Right lobe of liver (tissue), 6 donors: ENCODE measurements around the gene AGFG2. TPM values are rescaled to one million over a fixed set of nuclear protein-coding genes. Genes with fewer than 3 reads are reported as not detected.
"Not testable (repeated sequence)": the region's sequence is repeated elsewhere in the genome, so short reads cannot be mapped to it uniquely, and the experiment has no call there.

Source experiments
- ATAC-seq, 4 donors: fragments of 200-7000 bp; cut with Tn5 transposase; one replicate each; pipeline ENCODE4 v1.9.1; 2020; ENCODE audit warnings: mild to moderate bottlenecking in 4 of 4, moderate library complexity in 4 of 4
- DNase-seq, 3 donors: peaks; one replicate each; pipeline ENCODE4 v3.0.0-alpha.2; 2020
- H3K27ac ChIP-seq, 3 donors: fragments of 200-600 bp; one replicate each; pipeline ENCODE4 v1.8.0; 2022
- H3K27me3 ChIP-seq, 2 donors: fragments of 200-600 bp; one replicate each; pipeline ENCODE4 v1.8.0; 2022
- H3K36me3 ChIP-seq, 4 donors: fragments of 200-600 bp; sonication (generic) in 1 of 4; one replicate each; pipeline versions ENCODE4 v1.5.1 to v1.8.0; 2017 to 2022; ENCODE audit warnings: control low read depth in 1 of 4
- H3K4me1 ChIP-seq, 4 donors: fragments of 200-600 bp; sonication (generic) in 1 of 4; one replicate each; pipeline versions ENCODE4 v1.5.1 to v1.8.0; 2017 to 2022; ENCODE audit warnings: control low read depth in 1 of 4
- H3K4me3 ChIP-seq, 3 donors: fragments of 200-600 bp; one replicate each; pipeline ENCODE4 v1.8.0; 2022
- H3K9me3 ChIP-seq, 4 donors: fragments of 200-600 bp; sonication (generic) in 1 of 4; one replicate each; pipeline versions ENCODE4 v1.5.1 to v1.8.0; 2017 to 2022; ENCODE audit warnings: control low read depth in 1 of 4
- POLR2A ChIP-seq: fragments of 450-650 bp; IDR thresholded peaks from one replicate; pipeline ENCODE4 v1.6.1; 2017; ENCODE audit warnings: antibody characterized with exemption, mild to moderate bottlenecking
- WGBS: methylation state at CpG from one replicate; pipeline ENCODE4 v1.1.6; 2018; ENCODE audit warnings: low coverage, low lambda C conversion rate; ENCODE audit not compliant: insufficient coverage; ENCODE audit errors: missing lambda C conversion rate; 5-methylcytosine and 5-hydroxymethylcytosine counted together
- intact Hi-C, 2 donors: fragments of 100-400 bp; cut with DNase I; formaldehyde crosslinking; loops; one replicate each; pipeline versions ENCODE4 v1.11.2 to v1.14.1; 2022
- total RNA-seq, 6 experiments: library from RNA; depleted of rRNA in 2 of 6; stranded (reverse); fragments of >200 nt in 2 of 6; fragmentation: NEBNext Ultra II Directional in 3 of 6; extraction: Animal tissue kit (Norgen Biotek cat#: 25700) in 3 of 6; gene quantifications; one replicate each; pipeline versions ENCODE4 v1.1.0 to v1.2.4, GENCODE V29; 2016 to 2023
- TF ChIP-seq, protein P1 (sequence below), 4 donors: fragments of 200-600 bp in 3 of 4; fragments of 450-650 bp in 1 of 4; IDR thresholded peaks; one replicate each; pipeline versions ENCODE4 v1.5.1 to v1.8.0; 2016 to 2022; ENCODE audit warnings: antibody characterized with exemption in 4 of 4, mild to moderate bottlenecking in 2 of 4
- donor health status: DM: no; HTN: yes; CAD: no.
- donor health status: DM: no; HTN: no; CAD: no.
- donor health status: DM: no; HTN: no; CAD: no.
- donor health status: DM: no; HTN: yes; CAD: no.
- donor health status: DM: no; HTN: yes; CAD: no.

AGFG2 gene
- total RNA-seq, 6 experiments from 2014 or later: 52.9 to 86.3 (median 69.8) TPM

GRCh38 chr7:100532165-100533022 is 6.6 kb upstream of the AGFG2 start:
- intact Hi-C loops: no loop called here
- Histone ChIP-seq H3K4me3 (no peak overlapping the region), H3K27ac (no peak overlapping the region), H3K36me3 (no peaks in the 10 kb centered on the region), H3K27me3 (no peaks in the 10 kb centered on the region), H3K4me1 (peaks cover 0 to 17% (median 6%) of the 10 kb centered on the region in 4 donors), H3K9me3 (no peaks in the 10 kb centered on the region)
- 89% methylated on average over 10 of the region's 14 CpGs for WGBS
- TF ChIP-seq POLR2A: no peak
- no peak for ATAC-seq
- DNase-seq: no peak

DNA sequence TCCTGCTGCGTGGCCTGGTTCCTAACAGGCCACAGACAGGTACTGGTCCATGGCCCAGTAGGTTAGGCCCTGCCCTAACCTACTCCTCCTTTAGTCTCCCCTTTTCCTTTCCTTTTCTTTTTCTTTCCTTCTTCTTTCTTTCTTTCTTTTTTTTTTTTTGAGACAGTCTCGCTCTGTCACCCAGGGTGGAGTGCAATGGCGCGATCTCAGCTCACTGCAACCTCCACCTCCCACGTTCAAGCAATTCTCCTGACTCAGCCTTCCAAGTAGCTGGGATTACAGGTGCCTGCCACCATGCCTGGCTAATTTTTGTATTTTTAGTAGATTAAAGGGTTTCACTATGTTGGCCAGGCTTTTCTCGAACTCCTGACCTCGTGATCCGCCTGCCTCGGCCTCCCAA is 3.0 kb upstream of the AGFG2 start:
- H3K36me3 ChIP-seq, H3K4me3 ChIP-seq, DNase-seq, H3K27me3 ChIP-seq, intact Hi-C loops, H3K9me3 ChIP-seq, H3K27ac ChIP-seq, ATAC-seq: not testable (repeated sequence)
- H3K4me1 ChIP-seq: peaks cover 0 to 27% (median 9%) of the 10 kb centered on the region in 4 donors
- WGBS: 96% methylated on average over 4 of the region's 9 CpGs

DNA sequence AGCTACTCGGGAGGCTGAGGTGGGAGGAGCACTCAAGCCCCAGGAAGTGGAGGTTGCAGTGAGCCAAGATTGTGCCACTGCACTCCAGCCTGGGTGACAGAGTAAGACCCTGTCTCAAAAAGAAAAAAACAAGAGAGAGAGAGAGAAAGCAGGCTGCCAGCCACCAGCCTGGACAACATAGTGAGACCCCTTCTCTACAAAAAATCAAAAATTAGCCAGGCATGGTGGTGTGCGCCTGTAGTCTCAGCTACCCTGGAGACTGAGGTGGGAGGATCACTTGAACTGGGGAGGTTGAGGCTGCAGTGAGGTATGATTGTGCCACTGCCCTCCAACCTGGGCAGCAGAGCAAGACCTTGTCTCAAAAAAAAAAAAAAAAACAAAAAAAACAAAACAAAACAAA is 2.3 kb upstream of the AGFG2 start:
- H3K27me3 ChIP-seq, intact Hi-C loops, H3K36me3 ChIP-seq, H3K27ac ChIP-seq, H3K9me3 ChIP-seq, ATAC-seq, H3K4me3 ChIP-seq, DNase-seq: not testable (repeated sequence)
- WGBS: 89% methylated on average over 1 of the region's 2 CpGs
- peaks cover 0 to 34% (median 9%) of the 10 kb centered on the region in 4 donors for H3K4me1 ChIP-seq

- Histone ChIP-seq H3K4me3 (peak overlapping the region in 1 of 3 donors; percentile 9), H3K27ac (peak overlapping the region in 1 of 3 donors; percentile 60), H3K27me3 (no peaks in the 10 kb centered on the region), H3K9me3 (no peaks in the 10 kb centered on the region), H3K36me3 (no peaks in the 10 kb centered on the region), H3K4me1 (peaks cover 0 to 50% (median 12%) of the 10 kb centered on the region in 4 donors)
- TF ChIP-seq POLR2A: no peak
- TF ChIP-seq, protein P1, sequence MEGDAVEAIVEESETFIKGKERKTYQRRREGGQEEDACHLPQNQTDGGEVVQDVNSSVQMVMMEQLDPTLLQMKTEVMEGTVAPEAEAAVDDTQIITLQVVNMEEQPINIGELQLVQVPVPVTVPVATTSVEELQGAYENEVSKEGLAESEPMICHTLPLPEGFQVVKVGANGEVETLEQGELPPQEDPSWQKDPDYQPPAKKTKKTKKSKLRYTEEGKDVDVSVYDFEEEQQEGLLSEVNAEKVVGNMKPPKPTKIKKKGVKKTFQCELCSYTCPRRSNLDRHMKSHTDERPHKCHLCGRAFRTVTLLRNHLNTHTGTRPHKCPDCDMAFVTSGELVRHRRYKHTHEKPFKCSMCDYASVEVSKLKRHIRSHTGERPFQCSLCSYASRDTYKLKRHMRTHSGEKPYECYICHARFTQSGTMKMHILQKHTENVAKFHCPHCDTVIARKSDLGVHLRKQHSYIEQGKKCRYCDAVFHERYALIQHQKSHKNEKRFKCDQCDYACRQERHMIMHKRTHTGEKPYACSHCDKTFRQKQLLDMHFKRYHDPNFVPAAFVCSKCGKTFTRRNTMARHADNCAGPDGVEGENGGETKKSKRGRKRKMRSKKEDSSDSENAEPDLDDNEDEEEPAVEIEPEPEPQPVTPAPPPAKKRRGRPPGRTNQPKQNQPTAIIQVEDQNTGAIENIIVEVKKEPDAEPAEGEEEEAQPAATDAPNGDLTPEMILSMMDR (IDR thresholded peaks at IDR 0.05): no peak
- ATAC-seq: no peak
- 5% methylated on average over 8 of the region's 8 CpGs for WGBS
- intact Hi-C loops: no loop called here
- DNase-seq: no peak
Measured at GRCh38 chr7:100538348-100538653, 702 bp upstream of the AGFG2 start.

DNA sequence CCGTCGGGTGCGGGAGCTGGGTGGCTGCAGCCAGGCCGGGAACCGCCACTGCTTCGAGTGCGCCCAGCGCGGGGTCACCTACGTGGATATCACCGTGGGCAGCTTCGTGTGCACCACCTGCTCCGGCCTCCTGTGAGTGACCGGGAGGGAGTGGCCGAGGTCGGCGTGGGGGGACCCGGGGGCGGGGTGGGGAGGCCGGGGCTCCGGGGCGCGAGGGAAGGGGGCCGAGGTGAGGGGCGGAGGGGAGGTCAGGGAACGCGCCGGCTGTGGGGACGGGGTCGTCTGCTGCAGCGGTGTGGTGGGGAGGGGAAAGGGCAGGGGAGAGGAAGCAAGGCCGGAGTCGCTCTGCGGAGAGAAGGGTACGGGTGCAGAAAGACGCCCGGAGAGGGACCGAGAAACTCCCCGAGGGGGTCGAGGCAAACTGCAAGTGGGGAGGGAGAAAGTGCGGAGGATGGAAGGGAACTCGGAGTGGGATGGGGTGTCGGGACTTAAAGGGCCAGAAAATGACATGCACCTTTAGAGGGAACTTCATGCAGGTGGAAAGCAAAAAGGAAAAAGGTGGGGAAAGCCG is 518 bp downstream of the AGFG2 start:
- no peaks in the 10 kb centered on the region for H3K27me3 ChIP-seq
- 0% methylated on average over 33 of the region's 44 CpGs for WGBS
- H3K9me3 ChIP-seq: no peaks in the 10 kb centered on the region
- TF ChIP-seq, protein P1 (IDR thresholded peaks at IDR 0.05): no peak
- TF ChIP-seq POLR2A: peak; percentile 1
- DNase-seq: no peak
- peak in 1 of 4 donors; percentile 0 for ATAC-seq
- intact Hi-C loops: no loop called here
- peaks cover 0 to 58% (median 19%) of the 10 kb centered on the region in 4 donors for H3K4me1 ChIP-seq
- H3K36me3 ChIP-seq: no peaks in the 10 kb centered on the region
- H3K4me3 ChIP-seq: peak overlapping the region; percentile 77 to 88 (median 80)
- H3K27ac ChIP-seq: peak overlapping the region; percentile 87 to 93 (median 92)

DNA sequence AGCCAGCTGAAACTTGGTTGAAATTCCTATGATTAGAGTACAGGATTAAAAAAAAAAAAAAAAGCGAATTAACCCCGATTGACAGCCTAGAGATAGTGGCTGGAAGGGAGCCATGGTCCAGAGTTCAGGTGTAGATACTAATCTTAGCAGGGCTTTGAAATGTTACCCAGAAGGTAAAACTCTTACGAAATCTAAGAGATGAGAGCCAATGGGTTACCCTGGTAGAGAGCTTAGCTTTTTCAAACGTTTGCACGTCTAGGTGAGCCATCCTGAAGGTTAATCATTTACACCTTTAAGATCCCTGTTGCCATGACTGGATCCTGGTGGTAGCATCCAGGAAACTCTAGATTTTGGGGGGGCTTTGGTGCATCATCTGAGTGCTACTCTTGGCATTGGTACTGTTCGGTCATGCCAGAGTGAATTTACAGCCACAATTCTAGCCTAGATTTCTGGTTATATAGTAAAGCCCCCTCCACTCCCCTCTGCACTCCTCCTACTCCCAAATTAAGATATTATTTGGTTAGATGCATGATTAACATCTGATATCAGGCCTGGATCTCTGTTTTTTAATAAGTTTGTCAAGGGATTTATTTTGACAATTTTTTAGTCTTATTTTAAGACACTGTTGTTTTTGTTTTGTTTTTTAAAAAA is 1.2 kb downstream of the AGFG2 start:
- Histone ChIP-seq H3K36me3 (no peaks in the 10 kb centered on the region), H3K4me3 (peak overlapping the region; percentile 77 to 88 (median 80)), H3K27me3 (no peaks in the 10 kb centered on the region), H3K4me1 (peaks cover under 1 to 58% (median 20%) of the 10 kb centered on the region in 4 donors), H3K27ac (peak overlapping the region; percentile 87 to 93 (median 92)), H3K9me3 (no peaks in the 10 kb centered on the region)
- WGBS: 14% methylated on average over 6 of the region's 6 CpGs
- intact Hi-C loops: no loop called here
- DNase-seq (peak; percentile 69 to 92 (median 73)), ATAC-seq (peak; percentile 40 to 61 (median 44))
- TF ChIP-seq, protein P1 (IDR thresholded peaks at IDR 0.05): no peak
- TF ChIP-seq POLR2A: no peak

- 25% methylated on average over 6 of the region's 7 CpGs for WGBS
- H3K27me3 ChIP-seq, intact Hi-C loops, DNase-seq, ATAC-seq, H3K9me3 ChIP-seq, H3K36me3 ChIP-seq: not testable (repeated sequence)
- Histone ChIP-seq H3K4me1 (peaks cover 2 to 68% (median 22%) of the 10 kb centered on the region in 4 donors), H3K27ac (peak overlapping the region; percentile 87 to 93 (median 92)), H3K4me3 (peak overlapping the region; percentile 77 to 88 (median 80))
Measured at GRCh38 chr7:100541309-100541708, 2.3 kb downstream of the AGFG2 start.
